Lower lobe of right lung (tissue), 2 donors: ENCODE measurements around the gene LIN52. TPM values are rescaled to one million over a fixed set of nuclear protein-coding genes. Genes with fewer than 3 reads are reported as not detected.

Experiments used
- ATAC-seq, 2 donors: fragments of 200-7000 bp; cut with Tn5 transposase; one replicate each; pipeline ENCODE4 v1.9.1; 2020 to 2022; ENCODE audit warnings: mild to moderate bottlenecking in 2 of 2, moderate library complexity in 2 of 2
- DNase-seq: peaks from one replicate; pipeline ENCODE4 v3.0.0-alpha.2; 2020
- H3K27ac ChIP-seq: fragments of 200-600 bp; one replicate; pipeline ENCODE4 v1.8.0; 2022
- H3K27me3 ChIP-seq: fragments of 200-600 bp; one replicate; pipeline ENCODE4 v1.8.0; 2022; ENCODE audit warnings: low read depth
- H3K36me3 ChIP-seq: fragments of 200-600 bp; one replicate; pipeline ENCODE4 v1.8.0; 2022; ENCODE audit warnings: mild to moderate bottlenecking
- H3K4me1 ChIP-seq: fragments of 200-600 bp; one replicate; pipeline ENCODE4 v1.8.0; 2022
- H3K4me3 ChIP-seq: fragments of 200-600 bp; one replicate; pipeline ENCODE4 v1.8.0; 2022; ENCODE audit warnings: mild to moderate bottlenecking
- H3K9me3 ChIP-seq: fragments of 200-600 bp; one replicate; pipeline ENCODE4 v1.8.0; 2022
- CTCF ChIP-seq: fragments of 200-600 bp; IDR thresholded peaks from one replicate; pipeline ENCODE4 v1.8.0; 2022; ENCODE audit warnings: antibody characterized with exemption, mild to moderate bottlenecking
- intact Hi-C: fragments of 100-400 bp; cut with DNase I; formaldehyde crosslinking; loops from one replicate; pipeline ENCODE4 v1.11.0; 2022
- total RNA-seq: library from RNA; stranded (reverse); fragmentation: NEBNext Ultra II Directional; extraction: Animal tissue kit (Norgen Biotek cat#: 25700); gene quantifications from one replicate; pipeline ENCODE4 v1.2.1, GENCODE V29; 2021
- donor health status: DM: no; HTN: yes; CAD: no; lungs with severe emphysema.

The LIN52 gene
- total RNA-seq, 1 donor from 2014 or later, result 7.9 TPM

GRCh38 chr14:74142523-74142922, 57.8 kb downstream of the LIN52 start:
- no peak for ATAC-seq
- no peak for DNase-seq
- intact Hi-C loops, result no loop called here
- Histone ChIP-seq H3K36me3 (no peaks in the 10 kb centered on the region), H3K9me3 (no peaks in the 10 kb centered on the region), H3K27ac (no peak overlapping the region), H3K27me3 (no peaks in the 10 kb centered on the region), H3K4me1 (peaks cover 25% of the 10 kb centered on the region), H3K4me3 (no peak overlapping the region)
- no peak for TF ChIP-seq CTCF

- Histone ChIP-seq H3K27me3 (no peaks in the 10 kb centered on the region), H3K36me3 (no peaks in the 10 kb centered on the region), H3K27ac (no peak overlapping the region), H3K4me3 (no peak overlapping the region), H3K4me1 (peaks cover 25% of the 10 kb centered on the region), H3K9me3 (no peaks in the 10 kb centered on the region)
- intact Hi-C loops, result no loop called here
- no peak for ATAC-seq
- no peak for TF ChIP-seq CTCF
- no peak for DNase-seq
Measured at GRCh38 chr14:74144789-74145188, 60.0 kb downstream of the LIN52 start.

GRCh38 chr14:74147571-74147970, 62.8 kb downstream of the LIN52 start:
- H3K36me3 ChIP-seq, result no peaks in the 10 kb centered on the region
- H3K4me1 ChIP-seq, result no peaks in the 10 kb centered on the region
- ATAC-seq, result peak in 1 of 2 donors; percentile 52
- no peak for DNase-seq
- intact Hi-C loops, result no loop called here
- H3K27me3 ChIP-seq, result no peaks in the 10 kb centered on the region
- no peak overlapping the region for H3K27ac ChIP-seq
- no peak overlapping the region for H3K4me3 ChIP-seq
- no peaks in the 10 kb centered on the region for H3K9me3 ChIP-seq
- no peak for TF ChIP-seq CTCF

GRCh38 chr14:74148705-74149104, 63.9 kb downstream of the LIN52 start:
- Histone ChIP-seq H3K4me3 (no peak overlapping the region), H3K4me1 (no peaks in the 10 kb centered on the region), H3K27me3 (no peaks in the 10 kb centered on the region), H3K9me3 (no peaks in the 10 kb centered on the region), H3K36me3 (no peaks in the 10 kb centered on the region), H3K27ac (no peak overlapping the region)
- DNase-seq, result no peak
- no peak for TF ChIP-seq CTCF
- ATAC-seq, result no peak
- intact Hi-C loops, result no loop called here

- Histone ChIP-seq H3K4me1 (no peaks in the 10 kb centered on the region), H3K36me3 (no peaks in the 10 kb centered on the region), H3K4me3 (no peak overlapping the region), H3K27ac (no peak overlapping the region), H3K27me3 (no peaks in the 10 kb centered on the region), H3K9me3 (no peaks in the 10 kb centered on the region)
- DNase-seq (no peak), ATAC-seq (no peak)
- TF ChIP-seq CTCF, result no peak
- intact Hi-C loops, result no loop called here
Measured at GRCh38 chr14:74155287-74155686, 70.5 kb downstream of the LIN52 start.

- Histone ChIP-seq H3K4me1 (no peaks in the 10 kb centered on the region), H3K9me3 (no peaks in the 10 kb centered on the region), H3K36me3 (no peaks in the 10 kb centered on the region), H3K27me3 (no peaks in the 10 kb centered on the region), H3K27ac (no peak overlapping the region), H3K4me3 (no peak overlapping the region)
- ATAC-seq (no peak), DNase-seq (no peak)
- TF ChIP-seq CTCF, result no peak
- intact Hi-C loops, result no loop called here
Measured at GRCh38 chr14:74155749-74156148, 71.0 kb downstream of the LIN52 start.
